C4-2B (cell line): Measurements from ENCODE around the gene UNC79.

Source experiments
- ZFX ChIP-seq: fragments of 450-650 bp; IDR thresholded peaks from 2 replicates; pipeline ENCODE4 v1.6.1; 2017
- TF ChIP-seq, protein P1 (sequence below): fragments of 450-650 bp; conservative IDR thresholded peaks from 2 replicates; pipeline ENCODE4 v1.5.1; 2017; ENCODE audit warnings: mild to moderate bottlenecking

GRCh38 chr14:93693914-93694313 lies 263.2 kb downstream of the UNC79 start:
- TF ChIP-seq, protein P1, sequence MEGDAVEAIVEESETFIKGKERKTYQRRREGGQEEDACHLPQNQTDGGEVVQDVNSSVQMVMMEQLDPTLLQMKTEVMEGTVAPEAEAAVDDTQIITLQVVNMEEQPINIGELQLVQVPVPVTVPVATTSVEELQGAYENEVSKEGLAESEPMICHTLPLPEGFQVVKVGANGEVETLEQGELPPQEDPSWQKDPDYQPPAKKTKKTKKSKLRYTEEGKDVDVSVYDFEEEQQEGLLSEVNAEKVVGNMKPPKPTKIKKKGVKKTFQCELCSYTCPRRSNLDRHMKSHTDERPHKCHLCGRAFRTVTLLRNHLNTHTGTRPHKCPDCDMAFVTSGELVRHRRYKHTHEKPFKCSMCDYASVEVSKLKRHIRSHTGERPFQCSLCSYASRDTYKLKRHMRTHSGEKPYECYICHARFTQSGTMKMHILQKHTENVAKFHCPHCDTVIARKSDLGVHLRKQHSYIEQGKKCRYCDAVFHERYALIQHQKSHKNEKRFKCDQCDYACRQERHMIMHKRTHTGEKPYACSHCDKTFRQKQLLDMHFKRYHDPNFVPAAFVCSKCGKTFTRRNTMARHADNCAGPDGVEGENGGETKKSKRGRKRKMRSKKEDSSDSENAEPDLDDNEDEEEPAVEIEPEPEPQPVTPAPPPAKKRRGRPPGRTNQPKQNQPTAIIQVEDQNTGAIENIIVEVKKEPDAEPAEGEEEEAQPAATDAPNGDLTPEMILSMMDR: no peak
- TF ChIP-seq ZFX: no peak
